T-helper 17 cell (primary cell): ENCODE data around the gene RNF227. TPM values are rescaled to one million over a fixed set of nuclear protein-coding genes. Genes with fewer than 3 reads are reported as not detected.
"Not testable (repeated sequence)": the region's sequence is repeated elsewhere in the genome, so short reads cannot be mapped to it uniquely, and the experiment has no call there.

Experiments used
- ATAC-seq: fragments of 150-1000 bp; cut with Tn5 transposase; 2 replicates; pipeline ENCODE4 v1.10.0; 2021; ENCODE audit warnings: mild to moderate bottlenecking, moderate library complexity
- DNase-seq, 3 donors: peaks; one replicate each; pipeline versions ENCODE4 v3.0.0 to v3.0.0-alpha.2; 2020 to 2021
- H3K9me3 ChIP-seq: one replicate; pipeline ENCODE4 v1.7.0; 2013; ENCODE audit warnings: low read length, mild to moderate bottlenecking; ENCODE audit not compliant: control insufficient read depth, poor library complexity, severe bottlenecking
- H3K27ac Mint-ChIP-seq: one replicate; pipeline ENCODE4 v1.8.0; 2022; ENCODE audit warnings: mild to moderate bottlenecking, moderate library complexity, mixed read lengths
- H3K27me3 Mint-ChIP-seq: one replicate; pipeline ENCODE4 v1.8.0; 2022; ENCODE audit warnings: mixed read lengths
- H3K36me3 Mint-ChIP-seq: one replicate; pipeline ENCODE4 v1.8.0; 2022; ENCODE audit warnings: low read depth, mixed read lengths
- H3K4me1 Mint-ChIP-seq: one replicate; pipeline ENCODE4 v1.8.0; 2022; ENCODE audit warnings: mild to moderate bottlenecking, mixed read lengths
- H3K4me3 Mint-ChIP-seq: one replicate; pipeline ENCODE4 v1.8.0; 2022; ENCODE audit warnings: mild to moderate bottlenecking, moderate library complexity, mixed read lengths
- total RNA-seq, 4 donors: library from RNA in 2 of 4; stranded (reverse) in 2 of 4; gene quantifications; one replicate each; pipeline ENCODE4 v1.2.3 and lab custom pipeline; 2022 to 2026

RNF227 gene
- total RNA-seq, 2 donors from 2014 or later: 1.4 to 2.3 TPM

GRCh38 chr17:7881276-7882054 lies 34.6 kb downstream of the RNF227 start:
- H3K9me3 ChIP-seq: no peaks in the 10 kb centered on the region
- ATAC-seq (no peak), DNase-seq (no peak)
- peaks cover 9% of the 10 kb centered on the region for H3K4me1 Mint-ChIP-seq
- H3K4me3 Mint-ChIP-seq: no peak overlapping the region
- peaks cover 4% of the 10 kb centered on the region for H3K36me3 Mint-ChIP-seq
- H3K27ac Mint-ChIP-seq: no peak overlapping the region
- no peaks in the 10 kb centered on the region for H3K27me3 Mint-ChIP-seq

- H3K9me3 ChIP-seq: no peaks in the 10 kb centered on the region
- ATAC-seq (no peak), DNase-seq (no peak)
- Mint-ChIP-seq H3K27ac (no peak overlapping the region), H3K4me3 (no peak overlapping the region), H3K36me3 (peaks cover 5% of the 10 kb centered on the region), H3K27me3 (no peaks in the 10 kb centered on the region), H3K4me1 (peaks cover 11% of the 10 kb centered on the region)
Observed at GRCh38 chr17:7880076-7880868, 35.8 kb downstream of the RNF227 start.

DNA sequence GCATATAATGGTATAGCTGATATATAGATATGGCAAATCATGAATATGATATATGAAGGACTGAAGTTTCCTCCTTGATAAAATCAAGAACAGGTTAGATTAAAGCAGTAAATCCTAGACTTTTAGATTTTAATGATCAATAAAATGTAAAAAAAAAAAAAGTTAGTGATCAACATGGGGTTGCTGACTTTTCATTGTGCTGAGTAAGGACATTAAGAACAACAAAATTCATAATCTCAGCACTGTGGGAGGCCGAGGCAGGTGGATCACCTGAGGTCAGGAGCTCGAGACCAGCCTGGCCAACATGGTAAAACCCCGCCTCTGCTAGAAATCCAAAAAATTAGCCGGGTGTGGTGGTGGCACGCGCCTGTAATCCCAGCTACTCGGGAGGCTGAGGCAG lies 37.9 kb downstream of the RNF227 start:
- H3K36me3 Mint-ChIP-seq: peaks cover 11% of the 10 kb centered on the region
- DNase-seq (no peak), ATAC-seq (no peak)
- H3K9me3 ChIP-seq: no peaks in the 10 kb centered on the region
- H3K27me3 Mint-ChIP-seq: no peaks in the 10 kb centered on the region
- H3K27ac Mint-ChIP-seq: no peak overlapping the region
- no peak overlapping the region for H3K4me3 Mint-ChIP-seq
- H3K4me1 Mint-ChIP-seq: peaks cover 23% of the 10 kb centered on the region

- H3K9me3 ChIP-seq: no peaks in the 10 kb centered on the region
- no peak overlapping the region for H3K4me3 Mint-ChIP-seq
- H3K36me3 Mint-ChIP-seq: peaks cover 11% of the 10 kb centered on the region
- H3K27me3 Mint-ChIP-seq: no peaks in the 10 kb centered on the region
- ATAC-seq: no peak
- peak overlapping the region; percentile 79 for H3K27ac Mint-ChIP-seq
- peaks cover 27% of the 10 kb centered on the region for H3K4me1 Mint-ChIP-seq
- DNase-seq: no peak
Observed at GRCh38 chr17:7875804-7876370, 40.2 kb downstream of the RNF227 start.

GRCh38 chr17:7873051-7873450 lies 43.0 kb downstream of the RNF227 start:
- no peak for ATAC-seq
- Mint-ChIP-seq H3K27me3 (no peaks in the 10 kb centered on the region), H3K4me3 (no peak overlapping the region), H3K27ac (no peak overlapping the region), H3K4me1 (peaks cover 35% of the 10 kb centered on the region), H3K36me3 (peaks cover 11% of the 10 kb centered on the region)
- no peak for DNase-seq
- no peaks in the 10 kb centered on the region for H3K9me3 ChIP-seq

DNA sequence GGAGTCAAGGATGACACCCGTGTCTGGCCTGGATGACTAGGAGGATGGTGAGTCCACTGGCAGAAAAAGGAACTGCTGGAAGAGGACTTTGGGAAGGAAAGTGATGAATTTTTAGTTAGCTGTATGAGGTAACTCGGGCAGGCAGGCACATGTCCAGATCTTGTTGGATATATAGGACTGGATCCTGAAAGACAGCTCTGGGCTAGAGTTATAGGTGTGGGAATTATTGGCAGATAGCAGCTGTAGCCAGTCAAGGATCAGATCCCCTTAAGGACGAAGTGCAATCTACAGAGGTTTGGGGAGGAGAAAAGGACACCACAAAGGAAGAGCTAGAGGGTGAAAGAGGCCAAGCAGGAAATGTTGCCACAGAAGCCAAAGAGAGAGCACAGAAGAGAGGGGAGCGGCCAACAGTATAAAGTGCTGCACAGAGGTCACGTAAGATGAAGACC lies 48.2 kb downstream of the RNF227 start:
- Mint-ChIP-seq H3K27me3 (no peaks in the 10 kb centered on the region), H3K36me3 (no peaks in the 10 kb centered on the region), H3K4me1 (peaks cover 24% of the 10 kb centered on the region), H3K4me3 (peak overlapping the region; percentile 89), H3K27ac (peak overlapping the region; percentile 95)
- H3K9me3 ChIP-seq: no peaks in the 10 kb centered on the region
- no peak for DNase-seq
- peak; percentile 91 for ATAC-seq

- ATAC-seq (no peak), DNase-seq (no peak)
- H3K9me3 ChIP-seq: no peaks in the 10 kb centered on the region
- Mint-ChIP-seq H3K4me1 (peaks cover 31% of the 10 kb centered on the region), H3K27me3 (no peaks in the 10 kb centered on the region), H3K4me3 (no peak overlapping the region), H3K27ac (no peak overlapping the region), H3K36me3 (peaks cover 3% of the 10 kb centered on the region)
Observed at GRCh38 chr17:7864995-7865650, 51.0 kb downstream of the RNF227 start.

DNA sequence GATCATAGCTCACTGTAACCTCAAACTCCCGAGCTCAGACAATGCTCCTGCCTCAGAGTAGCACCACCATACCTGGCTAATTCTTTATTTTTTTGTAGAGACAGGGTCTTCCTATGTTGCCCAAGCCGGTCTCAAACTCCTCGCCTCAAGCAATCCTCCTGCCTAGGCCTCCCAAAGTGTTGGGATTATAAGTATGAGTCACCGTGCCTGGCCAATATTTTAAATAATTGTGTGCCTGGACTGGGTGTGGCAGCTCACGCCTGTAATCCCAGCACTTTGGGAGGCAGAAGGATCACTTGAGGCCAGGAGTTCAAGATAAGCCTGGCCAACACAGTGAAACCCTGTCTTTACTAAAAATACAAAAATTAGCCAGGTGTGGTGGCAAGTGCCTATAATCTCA lies 51.7 kb downstream of the RNF227 start:
- not testable (repeated sequence) for H3K36me3 Mint-ChIP-seq, H3K27me3 Mint-ChIP-seq, H3K4me3 Mint-ChIP-seq

More for the DNA sequence above, 51.7 kb downstream of the RNF227 start:
- H3K4me1 Mint-ChIP-seq: peaks cover 36% of the 10 kb centered on the region
- ATAC-seq, DNase-seq, H3K27ac Mint-ChIP-seq, H3K9me3 ChIP-seq: not testable (repeated sequence)

Other genes starting within 250 kb of the RNF227 start
- 10 to 100 TPM; 61.2 to 66.2 TPM for gene TP53, start 228.8 kb downstream of the RNF227 start, total RNA-seq
- gene WRAP53, start 227.8 kb downstream of the RNF227 start, total RNA-seq: 1 to 10 TPM; 6.6 TPM
- not detected for gene EFNB3, start 211.1 kb downstream of the RNF227 start, total RNA-seq
- gene DNAH2, start 198.5 kb downstream of the RNF227 start, total RNA-seq: under 1 TPM in 1 of 2 donors, not detected in 1; 0.31 TPM
- gene KDM6B, start 82.1 kb downstream of the RNF227 start, total RNA-seq: 100 to 1,000 TPM; 207 to 231 TPM
- gene TMEM88, start 61.2 kb downstream of the RNF227 start, total RNA-seq: 10 to 100 TPM; 31.0 to 31.3 TPM
- 10 to 100 TPM; 26.8 to 30.3 TPM for gene NAA38, start 58.7 kb downstream of the RNF227 start, total RNA-seq
- 10 to 100 TPM in 1 of 2 donors, 1 to 10 TPM in 1; 9.3 to 14.9 TPM for gene CYB5D1, start 58.3 kb downstream of the RNF227 start, total RNA-seq
- gene CHD3, start 27.5 kb downstream of the RNF227 start, total RNA-seq: 100 to 1,000 TPM; 219 TPM
- 1 to 10 TPM; 5.9 to 8.4 TPM for gene KCNAB3, start 13.6 kb upstream of the RNF227 start, total RNA-seq
- 100 to 1,000 TPM; 102 to 118 TPM for gene TRAPPC1, start 15.7 kb upstream of the RNF227 start, total RNA-seq
- 10 to 100 TPM; 24.3 to 27.9 TPM for gene CNTROB, start 15.9 kb upstream of the RNF227 start, total RNA-seq
- gene GUCY2D, start 86.3 kb upstream of the RNF227 start, total RNA-seq: under 1 TPM in 1 of 2 donors, not detected in 1; 0.08 TPM
- not detected for gene ALOX15B, start 122.8 kb upstream of the RNF227 start, total RNA-seq
- gene ALOX12B, start 171.4 kb upstream of the RNF227 start, total RNA-seq: not detected
- gene ALOXE3, start 202.2 kb upstream of the RNF227 start, total RNA-seq: not detected
- not detected for gene HES7, start 207.8 kb upstream of the RNF227 start, total RNA-seq
- gene PER1, start 236.1 kb upstream of the RNF227 start, total RNA-seq: 1,000 to 10,000 TPM; 1,926 to 2,038 TPM
- gene VAMP2, start 246.7 kb upstream of the RNF227 start, total RNA-seq: 100 to 1,000 TPM; 209 to 252 TPM